GM12878 (cell line): Measurements from ENCODE around the gene KANK4.

Source experiments
- ATF3 ChIP-seq: IDR thresholded peaks from 2 replicates; pipeline ENCODE4 v1.6.1; 2011; ENCODE audit warnings: low read depth, mild to moderate bottlenecking, low read length, moderate library complexity, borderline replicate concordance; ENCODE audit errors: extremely low read depth
- CTCF ChIP-seq, 3 experiments: IDR thresholded peaks in 2 of 3; conservative IDR thresholded peaks in 1 of 3; 2 replicates each; pipeline ENCODE4 v1.5.1; 2011; ENCODE audit warnings: low read depth in 3 of 3, low read length in 3 of 3, mild to moderate bottlenecking in 3 of 3, control low read depth in 2 of 3, moderate library complexity in 2 of 3, inconsistent platforms in 1 of 3, mixed read lengths in 1 of 3; ENCODE audit not compliant: control insufficient read depth in 2 of 3, insufficient read depth in 1 of 3; ENCODE audit errors: extremely low read depth in 1 of 3
- EZH2 ChIP-seq: IDR thresholded peaks from 2 replicates; pipeline ENCODE4 v1.6.1; 2012; ENCODE audit warnings: low read depth, mild to moderate bottlenecking, control low read depth, inconsistent platforms, low read length, borderline replicate concordance; ENCODE audit not compliant: control insufficient read depth
- TCF12 ChIP-seq: IDR thresholded peaks from 2 replicates; pipeline ENCODE4 v1.6.1; 2011; ENCODE audit warnings: low read depth, mild to moderate bottlenecking, low read length
- ZNF207 ChIP-seq: fragments of 450-650 bp; IDR thresholded peaks from 2 replicates; pipeline ENCODE4 v1.6.1; 2014; ENCODE audit warnings: antibody characterized with exemption, mild to moderate bottlenecking, borderline replicate concordance

GRCh38 chr1:62207187-62207586 lies 112.0 kb downstream of the KANK4 start:
- no peak for TF ChIP-seq EZH2
- no peak for TF ChIP-seq TCF12
- TF ChIP-seq CTCF (IDR thresholded peaks at IDR 0.05 in 2 of 3, conservative IDR thresholded peaks at IDR 0.05 in 1 of 3; ENCODE audit: control insufficient read depth in 2 of 3, extremely low read depth in 1 of 3, insufficient read depth in 1 of 3, low read depth in 3 of 3, low read length in 3 of 3), result no peak
- TF ChIP-seq ZNF207, result no peak
- TF ChIP-seq ATF3, result no peak
